ENCODE measurements around the gene SGF29. TPM values are rescaled to one million over a fixed set of nuclear protein-coding genes. Genes with fewer than 3 reads are reported as not detected.
"Not testable (repeated sequence)": the region's sequence is repeated elsewhere in the genome, so short reads cannot be mapped to it uniquely, and the experiment has no call there.

SGF29 gene
- total RNA-seq, 4 donors from 2014 or later, result 35.1 to 50.4 (median 41.9) TPM

GRCh38 chr16:28521436-28521835 lies 32.3 kb upstream of the SGF29 start:
- intact Hi-C loops (cut with DNase I; ENCODE audit: low total_unique reads) (no loop called here), in situ Hi-C loops (cut with MboI; ENCODE audit: low sequenced_read_pairs in 4 of 4) (no loop called here)
- DNase-seq (no peak), ATAC-seq (no peak)
- Histone ChIP-seq H3K4me3 (no peak overlapping the region), H3K27me3 (no peaks in the 10 kb centered on the region), H3K9me3 (no peaks in the 10 kb centered on the region), H3K27ac (no peak overlapping the region), H3K36me3 (no peaks in the 10 kb centered on the region), H3K4me1 (peaks cover 0 to 4% of the 10 kb centered on the region in 2 donors)
- no peak for TF ChIP-seq POLR2A (IDR thresholded peaks at IDR 0.05)
- TF ChIP-seq, protein P1, sequence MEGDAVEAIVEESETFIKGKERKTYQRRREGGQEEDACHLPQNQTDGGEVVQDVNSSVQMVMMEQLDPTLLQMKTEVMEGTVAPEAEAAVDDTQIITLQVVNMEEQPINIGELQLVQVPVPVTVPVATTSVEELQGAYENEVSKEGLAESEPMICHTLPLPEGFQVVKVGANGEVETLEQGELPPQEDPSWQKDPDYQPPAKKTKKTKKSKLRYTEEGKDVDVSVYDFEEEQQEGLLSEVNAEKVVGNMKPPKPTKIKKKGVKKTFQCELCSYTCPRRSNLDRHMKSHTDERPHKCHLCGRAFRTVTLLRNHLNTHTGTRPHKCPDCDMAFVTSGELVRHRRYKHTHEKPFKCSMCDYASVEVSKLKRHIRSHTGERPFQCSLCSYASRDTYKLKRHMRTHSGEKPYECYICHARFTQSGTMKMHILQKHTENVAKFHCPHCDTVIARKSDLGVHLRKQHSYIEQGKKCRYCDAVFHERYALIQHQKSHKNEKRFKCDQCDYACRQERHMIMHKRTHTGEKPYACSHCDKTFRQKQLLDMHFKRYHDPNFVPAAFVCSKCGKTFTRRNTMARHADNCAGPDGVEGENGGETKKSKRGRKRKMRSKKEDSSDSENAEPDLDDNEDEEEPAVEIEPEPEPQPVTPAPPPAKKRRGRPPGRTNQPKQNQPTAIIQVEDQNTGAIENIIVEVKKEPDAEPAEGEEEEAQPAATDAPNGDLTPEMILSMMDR (IDR thresholded peaks at IDR 0.05 in 4 of 5, conservative IDR thresholded peaks at IDR 0.05 in 1 of 5), result no peak

GRCh38 chr16:28522792-28523191 lies 30.9 kb upstream of the SGF29 start:
- DNase-seq (no peak), ATAC-seq (no peak)
- in situ Hi-C loops (cut with MboI; ENCODE audit: low sequenced_read_pairs in 4 of 4) (no loop called here), intact Hi-C loops (cut with DNase I; ENCODE audit: low total_unique reads) (no loop called here)
- H3K4me1 ChIP-seq, result peaks cover 0 to 4% of the 10 kb centered on the region in 2 donors
- no peak for TF ChIP-seq POLR2A (IDR thresholded peaks at IDR 0.05)
- TF ChIP-seq, protein P1 (IDR thresholded peaks at IDR 0.05 in 4 of 5, conservative IDR thresholded peaks at IDR 0.05 in 1 of 5), result no peak
- no peak overlapping the region for H3K4me3 ChIP-seq
- H3K36me3 ChIP-seq, result no peaks in the 10 kb centered on the region
- H3K27ac ChIP-seq, result no peak overlapping the region
- H3K27me3 ChIP-seq, result no peaks in the 10 kb centered on the region
- no peaks in the 10 kb centered on the region for H3K9me3 ChIP-seq

- intact Hi-C loops (cut with DNase I; ENCODE audit: low total_unique reads) (no loop called here), in situ Hi-C loops (cut with MboI; ENCODE audit: low sequenced_read_pairs in 4 of 4) (loop anchor here in 1 of 4 donors (25.0 kb wide), 1 partner anchor 313 kb away; the partner anchor contains the start of gene TUFM)
- Histone ChIP-seq H3K27me3 (no peaks in the 10 kb centered on the region), H3K4me1 (peaks cover 0 to 4% of the 10 kb centered on the region in 2 donors), H3K4me3 (no peak overlapping the region), H3K9me3 (no peaks in the 10 kb centered on the region), H3K36me3 (no peaks in the 10 kb centered on the region), H3K27ac (no peak overlapping the region)
- no peak for TF ChIP-seq POLR2A (IDR thresholded peaks at IDR 0.05)
- TF ChIP-seq, protein P1 (IDR thresholded peaks at IDR 0.05 in 4 of 5, conservative IDR thresholded peaks at IDR 0.05 in 1 of 5), result no peak
- no peak for DNase-seq
- peak; percentile 19 to 31 for ATAC-seq
These were observed 29.0 kb upstream of the SGF29 start for GRCh38 chr16:28524681-28525171.

GRCh38 chr16:28526201-28527099 lies 27.3 kb upstream of the SGF29 start:
- ATAC-seq (no peak), DNase-seq (no peak)
- in situ Hi-C loops (cut with MboI; ENCODE audit: low sequenced_read_pairs in 4 of 4) (loop anchor here in 1 of 4 donors (25.0 kb wide), 1 partner anchor 311 kb away; the partner anchor contains the start of gene TUFM), intact Hi-C loops (cut with DNase I; ENCODE audit: low total_unique reads) (no loop called here)
- no peaks in the 10 kb centered on the region for H3K9me3 ChIP-seq
- H3K27ac ChIP-seq, result no peak overlapping the region
- no peaks in the 10 kb centered on the region for H3K36me3 ChIP-seq
- no peak overlapping the region for H3K4me3 ChIP-seq
- H3K4me1 ChIP-seq, result peaks cover 0 to 4% of the 10 kb centered on the region in 2 donors
- TF ChIP-seq POLR2A (IDR thresholded peaks at IDR 0.05), result no peak
- TF ChIP-seq, protein P1 (IDR thresholded peaks at IDR 0.05 in 4 of 5, conservative IDR thresholded peaks at IDR 0.05 in 1 of 5), result no peak
- H3K27me3 ChIP-seq, result no peaks in the 10 kb centered on the region

- ATAC-seq; H3K4me3 ChIP-seq; intact Hi-C loops (cut with DNase I; ENCODE audit: low total_unique reads); H3K27me3 ChIP-seq; H3K27ac ChIP-seq; H3K9me3 ChIP-seq; H3K36me3 ChIP-seq; DNase-seq: not testable (repeated sequence)
- H3K4me1 ChIP-seq, result peaks cover under 1 to 10% of the 10 kb centered on the region in 2 donors
- in situ Hi-C loops (cut with MboI; ENCODE audit: low sequenced_read_pairs in 4 of 4), result loop anchor here in 1 of 4 donors (25.0 kb wide), 1 partner anchor 310 kb away; the partner anchor contains the start of gene TUFM
These were observed 26.5 kb upstream of the SGF29 start for GRCh38 chr16:28527100-28527785.

All from gastrocnemius medialis (tissue), 4 donors.